ENCODE data around the gene IL31. TPM values are rescaled to one million over a fixed set of nuclear protein-coding genes. Genes with fewer than 3 reads are reported as not detected.
"Not testable (repeated sequence)": the region's sequence is repeated elsewhere in the genome, so short reads cannot be mapped to it uniquely, and the experiment has no call there.

Gene IL31
- polyA plus RNA-seq, 2 of the 4 experiments (the other 2 are of a cell fraction), result not detected

- not testable (repeated sequence) for DNase-seq (ENCODE audit: low read depth in 1 of 2, low spot score in 1 of 2); FAIRE-seq; ATAC-seq
Observed at GRCh38 chr12:122176473-122176872, 2.5 kb upstream of the IL31 start.

GRCh38 chr12:122172262-122172939, 1.6 kb downstream of the IL31 start:
- 65% methylated on average over 17 of the region's 17 CpGs for WGBS (ENCODE audit: missing lambda C conversion rate)
- H3K9me3 ChIP-seq, result no peaks in the 10 kb centered on the region
- ChIA-PET POLR2A (no interaction called here), CTCF (interaction anchor here (0.5 to 2.7 kb wide), 5 partner anchors 18 to 166 kb away, joined by 3 to 8 read pairs (median 3); no protein-coding TSS in a partner anchor)
- no peak overlapping the region for H3K4me2 ChIP-seq
- TF ChIP-seq JUN (IDR thresholded peaks at IDR 0.05), result no peak
- TF ChIP-seq PHF8 (IDR thresholded peaks at IDR 0.05; ENCODE audit: borderline replicate concordance, low read depth), result no peak
- TF ChIP-seq CHD2 (IDR thresholded peaks at IDR 0.05; ENCODE audit: low read length, partially characterized antibody), result no peak
- no peak for TF ChIP-seq RFX5 (IDR thresholded peaks at IDR 0.05)
- no peak for TF ChIP-seq USF2 (IDR thresholded peaks at IDR 0.05)
- no peak for TF ChIP-seq MAX (IDR thresholded peaks at IDR 0.05)
- TF ChIP-seq HOXB13 (CRISPR knock-in tag; IDR thresholded peaks at IDR 0.05; ENCODE audit: low read depth), result no peak
- no peak for TF ChIP-seq HOXB5 (CRISPR knock-in tag; IDR thresholded peaks at IDR 0.05)
- TF ChIP-seq ESRRA (IDR thresholded peaks at IDR 0.05; ENCODE audit: borderline replicate concordance, low read length), result no peak
- TF ChIP-seq POLR2AphosphoS2 (conservative IDR thresholded peaks at IDR 0.05; ENCODE audit: low read length), result no peak
- TF ChIP-seq ELK1 (IDR thresholded peaks at IDR 0.05; ENCODE audit: low read depth, low read length), result no peak
- TF ChIP-seq MYC (IDR thresholded peaks at IDR 0.05; ENCODE audit: borderline replicate concordance, low read length), result no peak
- no peak for TF ChIP-seq ZSCAN20 (CRISPR knock-in tag; IDR thresholded peaks at IDR 0.05)
- no peak for TF ChIP-seq HMGXB4 (CRISPR knock-in tag; IDR thresholded peaks at IDR 0.05; ENCODE audit: borderline replicate concordance)
- no peak for TF ChIP-seq TP53 (CRISPR knock-in tag; IDR thresholded peaks at IDR 0.05)
- TF ChIP-seq ZC3H11A (IDR thresholded peaks at IDR 0.05), result no peak
- no peak for TF ChIP-seq ZFP36 (IDR thresholded peaks at IDR 0.05; ENCODE audit: borderline replicate concordance, partially characterized antibody)
- DNase-seq (ENCODE audit: low read depth in 1 of 2, low spot score in 1 of 2), result no peak
- H3K4me1 ChIP-seq, result no peaks in the 10 kb centered on the region
- no peak for FAIRE-seq
- H3K27ac ChIP-seq, result no peak overlapping the region
- no peak for ATAC-seq
- H3K4me3 ChIP-seq, result no peak overlapping the region

More at GRCh38 chr12:122176473-122176872, 2.5 kb upstream of the IL31 start:
- TF ChIP-seq CEBPB (IDR thresholded peaks at IDR 0.05), result 0 out of 4 replicates have a peak, but pooled peaks of 1 of the 2 experiments have one; percentile 13
- CTCF ChIA-PET, result interaction anchor here (1.9 to 3.0 kb wide), 2 partner anchors 14 to 53 kb away, joined by 5 to 8 read pairs; no protein-coding TSS in a partner anchor
- WGBS (ENCODE audit: missing lambda C conversion rate), result 70% methylated on average over 4 of the region's 4 CpGs
- POLR2A ChIA-PET, result interaction anchor here (0.8 kb wide), 1 partner anchor 50 kb away, joined by 3 read pairs; no protein-coding TSS in a partner anchor
- H3K4me3 ChIP-seq, H3K27ac ChIP-seq, H3K4me2 ChIP-seq, H3K9me3 ChIP-seq, H3K4me1 ChIP-seq: not testable (repeated sequence)

GRCh38 chr12:122171399-122171798, 2.6 kb downstream of the IL31 start:
- H3K9me3 ChIP-seq, result no peaks in the 10 kb centered on the region
- ChIA-PET CTCF (interaction anchor here (0.6 to 1.2 kb wide), 3 partner anchors 26 to 41 kb away, joined by 3 read pairs; no protein-coding TSS in a partner anchor), POLR2A (no interaction called here)
- 37% methylated on average over 5 of the region's 5 CpGs for WGBS (ENCODE audit: missing lambda C conversion rate)
- H3K4me2 ChIP-seq, result no peak overlapping the region
- H3K27ac ChIP-seq, result no peak overlapping the region
- H3K4me1 ChIP-seq, result no peaks in the 10 kb centered on the region
- H3K4me3 ChIP-seq, result no peak overlapping the region
- no peak for DNase-seq (ENCODE audit: low read depth in 1 of 2, low spot score in 1 of 2)
- ATAC-seq, result no peak
- FAIRE-seq, result no peak
- TF ChIP-seq NPAS2 (CRISPR knock-in tag; IDR thresholded peaks at IDR 0.05; ENCODE audit: borderline replicate concordance), result no peak
- TF ChIP-seq JUN (IDR thresholded peaks at IDR 0.05), result no peak
- no peak for TF ChIP-seq USF2 (IDR thresholded peaks at IDR 0.05)
- no peak for TF ChIP-seq ZNF302 (CRISPR knock-in tag; IDR thresholded peaks at IDR 0.05)
- no peak for TF ChIP-seq RARB (CRISPR knock-in tag; IDR thresholded peaks at IDR 0.05)
- TF ChIP-seq CBX8 (IDR thresholded peaks at IDR 0.05), result no peak
- TF ChIP-seq MYC (IDR thresholded peaks at IDR 0.05; ENCODE audit: borderline replicate concordance, low read length), result no peak
- TF ChIP-seq ELK1 (IDR thresholded peaks at IDR 0.05; ENCODE audit: low read depth, low read length), result no peak
- no peak for TF ChIP-seq MAZ (IDR thresholded peaks at IDR 0.05; ENCODE audit: borderline replicate concordance, low read depth, low read length)
- TF ChIP-seq HOXA7 (CRISPR knock-in tag; IDR thresholded peaks at IDR 0.05), result no peak
- TF ChIP-seq POLR2AphosphoS2 (conservative IDR thresholded peaks at IDR 0.05; ENCODE audit: low read length), result no peak
- no peak for TF ChIP-seq MAX (IDR thresholded peaks at IDR 0.05)
